ENCODE measurements around the gene LAMC1. TPM values are rescaled to one million over a fixed set of nuclear protein-coding genes. Genes with fewer than 3 reads are reported as not detected.

LAMC1 gene
- total and polyA plus RNA-seq, 2 of the 4 experiments (the other 2 are of a cell fraction) = 249 to 394 TPM

DNA sequence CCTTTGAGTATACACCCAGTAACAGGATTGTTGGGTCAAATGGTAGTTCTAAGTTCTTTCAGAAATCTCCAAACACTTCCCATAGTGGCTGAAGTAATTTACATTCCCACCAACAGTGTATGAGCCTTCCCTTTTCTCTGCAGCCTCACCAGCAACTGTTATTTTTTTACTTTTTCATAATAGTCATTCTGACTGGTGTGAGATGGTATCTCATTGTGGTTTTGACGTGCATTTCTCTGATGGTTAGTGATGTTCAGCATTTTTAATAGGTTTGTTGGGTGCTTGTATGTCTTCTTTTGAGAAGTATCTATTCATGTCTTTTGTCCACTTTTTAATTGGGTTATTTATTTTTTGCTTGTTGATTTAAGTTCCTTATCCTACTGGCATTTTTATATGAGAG is 26.4 kb upstream of the LAMC1 start:
- H3K4ac ChIP-seq (ENCODE audit: low read depth, low read length) = no peak overlapping the region
- H2BK5ac ChIP-seq (ENCODE audit: low read depth, low read length, poor library complexity, severe bottlenecking) = no peak overlapping the region
- no peaks in the 10 kb centered on the region for H4K20me1 ChIP-seq (ENCODE audit: insufficient read depth, low read length)
- H3K9me1 ChIP-seq (ENCODE audit: insufficient read depth, low read length) = no peaks in the 10 kb centered on the region
- H3K56ac ChIP-seq (ENCODE audit: extremely low read depth, insufficient read depth, low read length) = no peak overlapping the region
- DNase-seq (no peak), ATAC-seq (ENCODE audit: low read depth) (no peak)
- no peaks in the 10 kb centered on the region for H3K27me3 ChIP-seq (ENCODE audit: control insufficient read depth, insufficient read depth, low read length)
- no TSS peak for BruUV-seq (replicated peaks)
- no peak overlapping the region for H2BK20ac ChIP-seq (ENCODE audit: low read depth, low read length)
- H3K27ac ChIP-seq (ENCODE audit: insufficient read depth, low read length) = no peak overlapping the region
- H2AFZ ChIP-seq (replicated peaks; ENCODE audit: low read length, poor library complexity) = no peak overlapping the region
- no peak overlapping the region for H3K14ac ChIP-seq (replicated peaks; ENCODE audit: low read depth, low read length)
- in situ Hi-C loops (cut with MboI; ENCODE audit: low sequenced_read_pairs) = no loop called here
- H3K18ac ChIP-seq (ENCODE audit: low read depth, low read length) = no peak overlapping the region
- H3K23ac ChIP-seq (ENCODE audit: low read depth, low read length) = no peak overlapping the region
- H2AK5ac ChIP-seq (ENCODE audit: low read depth, low read length) = no peak overlapping the region
- H2BK120ac ChIP-seq (ENCODE audit: low read depth, low read length) = no peak overlapping the region
- H3K9me3 ChIP-seq (ENCODE audit: control insufficient read depth, insufficient read depth, low read length) = no peaks in the 10 kb centered on the region
- H3K4me2 ChIP-seq (ENCODE audit: low read depth, low read length) = no peak overlapping the region
- ChIA-PET POLR2A (ENCODE audit: unreplicated experiment) (no interaction called here), CTCF (no interaction called here)
- H4K5ac ChIP-seq (ENCODE audit: low read depth, low read length) = no peak overlapping the region
- H3K4me3 ChIP-seq (ENCODE audit: insufficient read depth, low read depth, low read length) = no peak overlapping the region
- H4K91ac ChIP-seq (ENCODE audit: insufficient read depth, low read depth, low read length) = no peak overlapping the region
- intact Hi-C loops (cut with micrococcal nuclease) = no loop called here
- H2BK15ac ChIP-seq (ENCODE audit: low read depth, low read length) = no peak overlapping the region
- WGBS, 2 experiments (ENCODE audit: extremely low coverage in 2 of 2, insufficient read length in 1 of 2) = no CpG with 5 or more reads among the region's 1 CpG
- TF ChIP-seq, protein P1, sequence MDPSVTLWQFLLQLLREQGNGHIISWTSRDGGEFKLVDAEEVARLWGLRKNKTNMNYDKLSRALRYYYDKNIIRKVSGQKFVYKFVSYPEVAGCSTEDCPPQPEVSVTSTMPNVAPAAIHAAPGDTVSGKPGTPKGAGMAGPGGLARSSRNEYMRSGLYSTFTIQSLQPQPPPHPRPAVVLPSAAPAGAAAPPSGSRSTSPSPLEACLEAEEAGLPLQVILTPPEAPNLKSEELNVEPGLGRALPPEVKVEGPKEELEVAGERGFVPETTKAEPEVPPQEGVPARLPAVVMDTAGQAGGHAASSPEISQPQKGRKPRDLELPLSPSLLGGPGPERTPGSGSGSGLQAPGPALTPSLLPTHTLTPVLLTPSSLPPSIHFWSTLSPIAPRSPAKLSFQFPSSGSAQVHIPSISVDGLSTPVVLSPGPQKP (IDR thresholded peaks at IDR 0.05; ENCODE audit: borderline replicate concordance, low read depth, low read length) = no peak
- TF ChIP-seq USF2 (IDR thresholded peaks at IDR 0.05; ENCODE audit: low read depth, low read length) (no peak), MAZ (IDR thresholded peaks at IDR 0.05; ENCODE audit: borderline replicate concordance, low read depth, low read length) (no peak), MXI1 (IDR thresholded peaks at IDR 0.05; ENCODE audit: borderline replicate concordance, low read depth, low read length) (no peak), RAD21 (IDR thresholded peaks at IDR 0.05; ENCODE audit: low read length) (no peak), CHD1 (IDR thresholded peaks at IDR 0.05; ENCODE audit: low read depth, low read length) (no peak), MAFK (IDR thresholded peaks at IDR 0.05; ENCODE audit: low read depth, low read length) (no peak), BHLHE40 (IDR thresholded peaks at IDR 0.05; ENCODE audit: low read depth, low read length) (no peak), NFE2L2 (IDR thresholded peaks at IDR 0.05; ENCODE audit: low read depth, low read length) (no peak), FOS (IDR thresholded peaks at IDR 0.05; ENCODE audit: low read depth, low read length) (no peak), RFX5 (IDR thresholded peaks at IDR 0.05; ENCODE audit: low read depth, low read length) (no peak), SMC3 (IDR thresholded peaks at IDR 0.05; ENCODE audit: low read depth, low read length) (no peak), RCOR1 (IDR thresholded peaks at IDR 0.05; ENCODE audit: insufficient replicate concordance, low read length) (no peak), CEBPB (IDR thresholded peaks at IDR 0.05; ENCODE audit: low read depth, low read length) (no peak), POLR2A (IDR thresholded peaks at IDR 0.05; ENCODE audit: low read depth, low read length) (no peak)
- TF ChIP-seq, protein P2, sequence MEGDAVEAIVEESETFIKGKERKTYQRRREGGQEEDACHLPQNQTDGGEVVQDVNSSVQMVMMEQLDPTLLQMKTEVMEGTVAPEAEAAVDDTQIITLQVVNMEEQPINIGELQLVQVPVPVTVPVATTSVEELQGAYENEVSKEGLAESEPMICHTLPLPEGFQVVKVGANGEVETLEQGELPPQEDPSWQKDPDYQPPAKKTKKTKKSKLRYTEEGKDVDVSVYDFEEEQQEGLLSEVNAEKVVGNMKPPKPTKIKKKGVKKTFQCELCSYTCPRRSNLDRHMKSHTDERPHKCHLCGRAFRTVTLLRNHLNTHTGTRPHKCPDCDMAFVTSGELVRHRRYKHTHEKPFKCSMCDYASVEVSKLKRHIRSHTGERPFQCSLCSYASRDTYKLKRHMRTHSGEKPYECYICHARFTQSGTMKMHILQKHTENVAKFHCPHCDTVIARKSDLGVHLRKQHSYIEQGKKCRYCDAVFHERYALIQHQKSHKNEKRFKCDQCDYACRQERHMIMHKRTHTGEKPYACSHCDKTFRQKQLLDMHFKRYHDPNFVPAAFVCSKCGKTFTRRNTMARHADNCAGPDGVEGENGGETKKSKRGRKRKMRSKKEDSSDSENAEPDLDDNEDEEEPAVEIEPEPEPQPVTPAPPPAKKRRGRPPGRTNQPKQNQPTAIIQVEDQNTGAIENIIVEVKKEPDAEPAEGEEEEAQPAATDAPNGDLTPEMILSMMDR (conservative IDR thresholded peaks at IDR 0.05; ENCODE audit: low read depth, low read length) = no peak
- no peaks in the 10 kb centered on the region for H3K36me3 ChIP-seq (ENCODE audit: control insufficient read depth, insufficient read depth, low read length)
- no peak overlapping the region for H3K9ac ChIP-seq (ENCODE audit: low read depth, low read length)
- H3K4me1 ChIP-seq (ENCODE audit: control insufficient read depth, insufficient read depth, low read length) = no peaks in the 10 kb centered on the region; the same call in 1 of the 2 replicates
- H2AK9ac ChIP-seq (replicated peaks; ENCODE audit: low read depth, low read length, poor library complexity) = no peak overlapping the region
- dilution Hi-C loops (cut with HindIII; ENCODE audit: low sequenced_read_pairs, unreplicated experiment) = no loop called here
- H4K8ac ChIP-seq (ENCODE audit: low read depth in 2 of 2, low read length in 2 of 2) = no peak overlapping the region
- H3K79me1 ChIP-seq (ENCODE audit: low read depth in 1 of 2, low read length in 2 of 2) = no peaks in the 10 kb centered on the region

Data from IMR-90 (cell line).